NB4 (cell line): ENCODE results near the gene POLD1.

Experiments used
- MAX ChIP-seq: IDR thresholded peaks from 2 replicates; pipeline ENCODE4 v1.6.1; 2011; ENCODE audit warnings: low read depth, low read length
- POLR2A ChIP-seq: IDR thresholded peaks from 2 replicates; pipeline ENCODE4 v1.6.1; 2011; ENCODE audit warnings: mild to moderate bottlenecking; ENCODE audit not compliant: insufficient read length; ENCODE audit errors: extremely low read depth
- TF ChIP-seq, protein P1 (sequence below): IDR thresholded peaks from one replicate; pipeline ENCODE4 v1.5.1; 2012; ENCODE audit warnings: low read depth, low read length

DNA sequence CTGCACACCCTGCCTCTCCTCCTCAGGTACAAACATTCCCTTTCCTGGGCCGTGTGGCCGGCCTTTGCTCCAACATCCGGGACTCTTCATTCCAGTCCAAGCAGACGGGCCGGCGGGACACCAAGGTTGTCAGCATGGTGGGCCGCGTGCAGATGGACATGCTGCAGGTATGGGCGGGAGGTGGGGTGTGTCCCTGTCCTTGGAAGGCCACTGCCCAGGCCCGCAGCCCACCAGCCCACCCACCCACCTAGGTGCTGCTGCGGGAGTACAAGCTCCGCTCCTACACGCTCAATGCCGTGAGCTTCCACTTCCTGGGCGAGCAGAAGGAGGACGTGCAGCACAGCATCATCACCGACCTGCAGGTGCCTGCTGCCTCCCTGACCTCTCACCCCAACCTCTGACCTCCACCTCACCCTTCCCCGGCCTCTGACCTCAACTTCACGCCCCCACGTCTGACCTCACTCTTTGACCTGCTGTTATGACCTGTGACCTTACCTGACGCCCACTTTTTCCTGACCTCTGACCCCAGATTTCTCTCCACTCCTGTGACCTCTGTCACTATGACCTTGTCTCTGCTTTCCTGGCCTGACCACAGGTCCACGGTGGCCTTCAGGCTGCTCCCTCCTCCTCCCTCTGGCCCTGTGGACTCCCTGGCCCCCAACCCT lies 22.1 kb downstream of the POLD1 start:
- TF ChIP-seq, protein P1, sequence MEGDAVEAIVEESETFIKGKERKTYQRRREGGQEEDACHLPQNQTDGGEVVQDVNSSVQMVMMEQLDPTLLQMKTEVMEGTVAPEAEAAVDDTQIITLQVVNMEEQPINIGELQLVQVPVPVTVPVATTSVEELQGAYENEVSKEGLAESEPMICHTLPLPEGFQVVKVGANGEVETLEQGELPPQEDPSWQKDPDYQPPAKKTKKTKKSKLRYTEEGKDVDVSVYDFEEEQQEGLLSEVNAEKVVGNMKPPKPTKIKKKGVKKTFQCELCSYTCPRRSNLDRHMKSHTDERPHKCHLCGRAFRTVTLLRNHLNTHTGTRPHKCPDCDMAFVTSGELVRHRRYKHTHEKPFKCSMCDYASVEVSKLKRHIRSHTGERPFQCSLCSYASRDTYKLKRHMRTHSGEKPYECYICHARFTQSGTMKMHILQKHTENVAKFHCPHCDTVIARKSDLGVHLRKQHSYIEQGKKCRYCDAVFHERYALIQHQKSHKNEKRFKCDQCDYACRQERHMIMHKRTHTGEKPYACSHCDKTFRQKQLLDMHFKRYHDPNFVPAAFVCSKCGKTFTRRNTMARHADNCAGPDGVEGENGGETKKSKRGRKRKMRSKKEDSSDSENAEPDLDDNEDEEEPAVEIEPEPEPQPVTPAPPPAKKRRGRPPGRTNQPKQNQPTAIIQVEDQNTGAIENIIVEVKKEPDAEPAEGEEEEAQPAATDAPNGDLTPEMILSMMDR = no peak
- TF ChIP-seq POLR2A (no peak), MAX (no peak)
